Liver (tissue), 3 donors: ENCODE data around the gene ADAMTS2.

Source experiments
- ATF3 ChIP-seq: IDR thresholded peaks from 2 replicates; pipeline ENCODE4 v1.6.1; 2016; ENCODE audit warnings: antibody characterized with exemption
- CTCF ChIP-seq: fragments of 150-350 bp; IDR thresholded peaks from 2 replicates; pipeline ENCODE4 v1.5.1; 2017; ENCODE audit warnings: improper control_type of control experiment, low read depth, low read length; ENCODE audit not compliant: missing input control
- EGR1 ChIP-seq, 2 donors: IDR thresholded peaks; 2 replicates each; pipeline ENCODE4 v1.6.1; 2016 to 2018; ENCODE audit warnings: antibody characterized with exemption in 2 of 2, low read depth in 2 of 2
- JUND ChIP-seq, 2 donors: IDR thresholded peaks; 2 replicates each; pipeline ENCODE4 v1.6.1; 2016; ENCODE audit warnings: antibody characterized with exemption in 2 of 2
- MAX ChIP-seq: IDR thresholded peaks from 2 replicates; pipeline ENCODE4 v1.6.1; 2016; ENCODE audit warnings: antibody characterized with exemption
- RAD21 ChIP-seq, 2 donors: IDR thresholded peaks; 2 replicates each; pipeline ENCODE4 v1.6.1; 2016; ENCODE audit warnings: antibody characterized with exemption in 2 of 2, mild to moderate bottlenecking in 2 of 2
- REST ChIP-seq: IDR thresholded peaks from 2 replicates; pipeline ENCODE4 v1.6.1; 2016; ENCODE audit warnings: antibody characterized with exemption, mild to moderate bottlenecking
- SP1 ChIP-seq: IDR thresholded peaks from 2 replicates; pipeline ENCODE4 v1.6.1; 2018; ENCODE audit warnings: antibody characterized with exemption, mild to moderate bottlenecking
- YY1 ChIP-seq: IDR thresholded peaks from 2 replicates; pipeline ENCODE4 v1.6.1; 2016; ENCODE audit warnings: antibody characterized with exemption, mild to moderate bottlenecking
- ZBTB33 ChIP-seq: IDR thresholded peaks from 2 replicates; pipeline ENCODE4 v1.6.1; 2016; ENCODE audit warnings: antibody characterized with exemption
- donor health status: healthy.
- donor health status: healthy.

- TF ChIP-seq JUND (IDR thresholded peaks at IDR 0.05) (no peak), CTCF (no peak), RAD21 (IDR thresholded peaks at IDR 0.05) (no peak), EGR1 (IDR thresholded peaks at IDR 0.05; ENCODE audit: low read depth in 2 of 2) (no peak), REST (no peak), SP1 (no peak), MAX (no peak), ZBTB33 (no peak), ATF3 (no peak), YY1 (no peak)
These were observed 4.8 kb downstream of the ADAMTS2 start for GRCh38 chr5:179340465-179340864.
